Activated naive CD4-positive, alpha-beta T cell treated with anti-CD3 and anti-CD28 coated beads, Interleukin-2, amount 10 ng/mL, durations not matched to agents 7 days and 5 days (primary cell): ENCODE results near the gene PRR5L.

Experiments
- CTCF ChIA-PET: fragments of 350-600 bp; sonication (Branson Sonifier 250); formaldehyde crosslinking; loops from one replicate; lab custom pipeline; 2021; ENCODE audit warnings: antibody characterized with exemption; lab: Charles Lee
- DNase-seq: peaks from one replicate; pipeline ENCODE4 v3.0.0-alpha.2; 2020
- H3K27ac Mint-ChIP-seq: one replicate; pipeline ENCODE4 v1.8.0; 2021; ENCODE audit warnings: mild to moderate bottlenecking, moderate library complexity, mixed read lengths
- H3K27me3 Mint-ChIP-seq: one replicate; pipeline ENCODE4 v1.8.0; 2021; ENCODE audit warnings: mild to moderate bottlenecking, mixed read lengths
- H3K36me3 Mint-ChIP-seq: one replicate; pipeline ENCODE4 v1.8.0; 2021; ENCODE audit warnings: mixed read lengths
- H3K4me1 Mint-ChIP-seq: one replicate; pipeline ENCODE4 v1.8.0; 2021; ENCODE audit warnings: mixed read lengths
- H3K4me3 Mint-ChIP-seq: one replicate; pipeline ENCODE4 v1.8.0; 2021; ENCODE audit warnings: mild to moderate bottlenecking, moderate library complexity, mixed read lengths
- H3K9me3 Mint-ChIP-seq: one replicate; pipeline ENCODE4 v1.8.0; 2021; ENCODE audit warnings: mixed read lengths

PRR5L gene

GRCh38 chr11:36450110-36450572 lies 154.1 kb downstream of the PRR5L start:
- H3K4me1 Mint-ChIP-seq, result peaks cover 42% of the 10 kb centered on the region
- CTCF ChIA-PET, result interaction anchor here (0.8 to 2.1 kb wide), 7 partner anchors 9 to 158 kb away, joined by 3 to 8 read pairs (median 4); no protein-coding TSS in a partner anchor
- H3K27me3 Mint-ChIP-seq, result no peaks in the 10 kb centered on the region
- no peak for DNase-seq
- no peaks in the 10 kb centered on the region for H3K9me3 Mint-ChIP-seq
- peak overlapping the region; percentile 43 for H3K4me3 Mint-ChIP-seq
- peak overlapping the region; percentile 8 for H3K27ac Mint-ChIP-seq
- H3K36me3 Mint-ChIP-seq, result peaks cover 4% of the 10 kb centered on the region

DNA sequence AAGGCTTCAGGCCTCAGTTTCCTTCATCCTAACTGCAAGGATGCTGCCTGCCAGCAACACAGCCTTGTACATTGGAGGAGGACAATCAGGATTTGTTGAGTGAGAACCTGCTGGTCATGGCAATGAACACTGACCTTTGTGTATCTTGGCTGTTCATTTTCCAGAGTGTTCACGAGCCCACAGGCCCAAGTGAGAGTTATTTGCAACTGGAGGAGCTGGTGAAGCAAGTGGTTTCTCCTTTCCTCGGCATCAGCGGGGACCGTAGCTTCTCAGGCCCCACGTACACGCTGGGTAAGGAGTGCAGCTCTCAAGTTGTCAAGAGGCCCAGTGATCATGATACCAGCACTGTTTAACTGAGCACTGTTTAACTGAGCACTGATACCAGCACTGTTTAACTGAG lies 155.0 kb downstream of the PRR5L start:
- H3K4me3 Mint-ChIP-seq, result no peak overlapping the region
- peaks cover 4% of the 10 kb centered on the region for H3K36me3 Mint-ChIP-seq
- no peaks in the 10 kb centered on the region for H3K27me3 Mint-ChIP-seq
- H3K4me1 Mint-ChIP-seq, result peaks cover 42% of the 10 kb centered on the region
- DNase-seq, result no peak
- CTCF ChIA-PET, result interaction anchor here (1.1 to 2.1 kb wide), 3 partner anchors 42 to 159 kb away, joined by 4 to 8 read pairs (median 4); no protein-coding TSS in a partner anchor
- H3K9me3 Mint-ChIP-seq, result no peaks in the 10 kb centered on the region
- H3K27ac Mint-ChIP-seq, result no peak overlapping the region

DNA sequence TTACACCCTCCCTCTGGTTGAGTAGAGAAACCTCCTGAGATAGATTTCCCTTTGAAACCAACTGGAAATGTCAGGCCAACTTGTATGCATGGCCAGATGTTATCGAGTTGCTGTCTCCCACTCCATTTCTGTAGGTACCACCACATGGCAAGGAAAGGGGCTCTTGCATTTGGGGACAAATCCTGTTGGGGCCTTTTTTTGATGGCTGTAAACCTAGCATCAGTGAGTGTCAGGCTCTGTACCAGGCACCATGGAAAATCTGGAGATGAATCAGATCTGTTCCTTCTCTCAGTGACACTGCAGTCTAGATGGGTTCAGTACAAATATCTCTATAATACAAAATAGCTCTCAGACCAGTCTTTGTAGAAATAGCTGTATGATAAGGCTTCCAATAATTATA lies 155.6 kb downstream of the PRR5L start:
- no peak overlapping the region for H3K4me3 Mint-ChIP-seq
- no peak overlapping the region for H3K27ac Mint-ChIP-seq
- CTCF ChIA-PET, result interaction anchor here (0.6 to 1.7 kb wide), 5 partner anchors 9 to 159 kb away, joined by 3 to 5 read pairs (median 3); no protein-coding TSS in a partner anchor
- H3K9me3 Mint-ChIP-seq, result no peaks in the 10 kb centered on the region
- peaks cover 42% of the 10 kb centered on the region for H3K4me1 Mint-ChIP-seq
- no peaks in the 10 kb centered on the region for H3K27me3 Mint-ChIP-seq
- no peak for DNase-seq
- H3K36me3 Mint-ChIP-seq, result peaks cover 4% of the 10 kb centered on the region

DNA sequence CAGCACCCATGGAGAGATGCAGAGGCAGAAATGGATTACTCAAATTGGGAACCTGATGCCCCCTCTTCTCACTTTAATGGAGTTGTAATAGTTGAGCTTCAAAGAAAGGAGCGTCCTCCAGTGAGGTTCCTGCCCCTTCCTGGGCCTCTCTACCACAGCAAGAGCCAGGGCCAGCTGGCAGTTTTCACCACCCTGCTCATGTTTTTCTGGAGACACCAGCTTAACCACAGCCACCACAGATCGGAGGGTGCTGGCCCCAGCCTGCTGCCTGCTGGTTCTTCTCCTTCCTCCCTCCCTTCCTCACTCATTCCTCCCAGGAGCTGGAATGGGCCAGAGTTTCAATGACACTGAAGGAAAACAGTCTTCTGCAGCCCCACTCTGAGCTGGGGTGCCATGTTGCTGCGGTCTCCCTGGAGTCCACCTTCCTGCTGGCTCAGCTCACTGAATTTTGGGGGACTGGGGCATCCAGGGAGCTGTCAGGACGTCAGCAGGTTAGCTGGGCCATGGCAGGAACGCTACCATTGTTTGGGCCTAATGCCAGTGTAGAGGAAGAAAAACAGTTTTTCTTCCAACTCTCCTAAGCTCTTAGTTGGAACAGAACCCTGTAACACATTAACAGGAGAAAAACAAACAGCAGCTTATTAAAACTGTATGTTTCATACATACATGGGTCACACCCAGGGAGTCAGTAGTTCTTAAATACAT lies 156.3 kb downstream of the PRR5L start:
- Mint-ChIP-seq H3K27me3 (no peaks in the 10 kb centered on the region), H3K4me3 (no peak overlapping the region), H3K9me3 (no peaks in the 10 kb centered on the region), H3K27ac (peak overlapping the region; percentile 77), H3K36me3 (peaks cover 4% of the 10 kb centered on the region), H3K4me1 (peaks cover 42% of the 10 kb centered on the region)
- DNase-seq, result peak; percentile 48
- CTCF ChIA-PET, result interaction anchor here (0.6 to 2.1 kb wide), 9 partner anchors 10 to 1758 kb away, joined by 3 to 6 read pairs (median 3); no protein-coding TSS in a partner anchor

DNA sequence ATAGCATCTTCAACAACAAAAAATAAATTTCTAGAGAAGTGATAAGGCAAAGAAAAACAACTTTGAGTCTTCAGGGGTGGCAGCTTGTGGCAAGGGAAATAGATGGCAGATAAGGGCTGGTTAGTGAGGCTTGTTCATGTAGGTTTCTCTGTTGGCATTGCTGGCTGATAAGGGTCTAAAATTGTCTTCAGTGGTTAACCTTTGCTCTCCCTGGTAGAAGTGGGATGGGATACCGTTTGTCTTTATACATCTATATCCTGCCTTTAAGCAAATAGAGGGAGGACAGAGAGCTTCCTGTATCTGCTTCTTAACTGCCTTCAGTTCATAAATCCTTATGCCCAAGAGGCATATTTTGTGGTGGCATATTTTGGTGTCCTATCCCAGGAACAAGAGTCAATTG lies 156.9 kb downstream of the PRR5L start:
- no peak for DNase-seq
- CTCF ChIA-PET, result interaction anchor here (0.9 to 2.1 kb wide), 8 partner anchors 10 to 161 kb away, joined by 3 to 6 read pairs (median 3); no protein-coding TSS in a partner anchor
- no peak overlapping the region for H3K4me3 Mint-ChIP-seq
- no peaks in the 10 kb centered on the region for H3K9me3 Mint-ChIP-seq
- H3K4me1 Mint-ChIP-seq, result peaks cover 42% of the 10 kb centered on the region
- H3K27me3 Mint-ChIP-seq, result no peaks in the 10 kb centered on the region
- H3K27ac Mint-ChIP-seq, result peak overlapping the region; percentile 77
- H3K36me3 Mint-ChIP-seq, result peaks cover 4% of the 10 kb centered on the region

DNA sequence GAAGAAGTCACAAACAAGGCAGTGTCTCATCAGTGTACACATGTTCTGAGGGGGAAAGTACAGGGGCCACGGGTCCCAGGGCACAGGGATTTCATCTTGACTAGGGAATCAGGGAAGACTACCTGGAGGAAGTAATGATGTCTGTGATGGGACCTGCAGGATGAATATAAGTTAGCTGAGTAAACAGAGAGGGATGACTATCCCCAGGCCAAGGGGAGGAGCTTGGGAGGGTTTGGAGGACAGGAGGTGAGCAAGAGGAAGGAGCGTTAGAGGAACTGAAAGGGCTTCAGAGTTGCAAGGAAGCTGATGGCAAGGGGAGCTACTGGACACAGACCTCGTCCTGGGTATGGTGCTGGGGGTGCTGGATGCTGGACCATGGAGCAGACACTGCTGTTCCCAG lies 157.6 kb downstream of the PRR5L start:
- DNase-seq, result no peak
- Mint-ChIP-seq H3K27me3 (peaks cover under 1% of the 10 kb centered on the region), H3K9me3 (no peaks in the 10 kb centered on the region), H3K4me1 (peaks cover 42% of the 10 kb centered on the region), H3K36me3 (peaks cover 4% of the 10 kb centered on the region), H3K4me3 (no peak overlapping the region), H3K27ac (peak overlapping the region; percentile 28)
- CTCF ChIA-PET, result interaction anchor here (1.1 to 2.1 kb wide), 3 partner anchors 15 to 162 kb away, joined by 3 to 6 read pairs (median 4); no protein-coding TSS in a partner anchor

DNA sequence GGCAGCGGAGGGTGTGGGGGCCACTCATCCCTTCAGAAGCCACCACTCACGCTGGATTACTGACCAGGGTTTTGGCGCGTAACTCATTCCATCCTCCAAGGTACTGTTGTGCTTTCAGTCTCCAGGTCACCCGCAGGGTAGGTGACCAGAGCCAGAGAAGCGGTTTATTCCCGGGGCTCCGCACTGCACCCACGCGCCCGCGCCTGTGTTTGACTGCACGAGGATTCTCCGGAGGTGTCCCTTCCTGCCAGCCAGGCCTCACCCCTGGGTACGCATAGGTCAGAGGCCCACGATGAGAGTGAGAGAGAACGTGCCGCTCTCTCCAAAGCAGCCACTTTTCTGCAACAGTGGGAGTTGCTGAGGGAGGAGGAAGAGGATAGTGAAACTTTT lies 158.5 kb downstream of the PRR5L start:
- CTCF ChIA-PET, result no interaction called here
- no peak overlapping the region for H3K27ac Mint-ChIP-seq
- no peak overlapping the region for H3K4me3 Mint-ChIP-seq
- peaks cover 4% of the 10 kb centered on the region for H3K36me3 Mint-ChIP-seq
- no peak for DNase-seq
- peaks cover 42% of the 10 kb centered on the region for H3K4me1 Mint-ChIP-seq
- H3K9me3 Mint-ChIP-seq, result no peaks in the 10 kb centered on the region
- peaks cover 8% of the 10 kb centered on the region for H3K27me3 Mint-ChIP-seq

GRCh38 chr11:36454941-36455631 lies 159.0 kb downstream of the PRR5L start:
- peaks cover 38% of the 10 kb centered on the region for H3K4me1 Mint-ChIP-seq
- no peak overlapping the region for H3K4me3 Mint-ChIP-seq
- no peak overlapping the region for H3K27ac Mint-ChIP-seq
- no peaks in the 10 kb centered on the region for H3K9me3 Mint-ChIP-seq
- H3K27me3 Mint-ChIP-seq, result peaks cover 8% of the 10 kb centered on the region
- H3K36me3 Mint-ChIP-seq, result no peaks in the 10 kb centered on the region
- no peak for DNase-seq
- CTCF ChIA-PET, result interaction anchor here (1.3 to 1.4 kb wide), 2 partner anchors 10 to 38 kb away, joined by 3 read pairs; no protein-coding TSS in a partner anchor

- Mint-ChIP-seq H3K27me3 (peaks cover 8% of the 10 kb centered on the region), H3K4me1 (peaks cover 38% of the 10 kb centered on the region), H3K4me3 (no peak overlapping the region), H3K36me3 (no peaks in the 10 kb centered on the region), H3K9me3 (no peaks in the 10 kb centered on the region), H3K27ac (no peak overlapping the region)
- no peak for DNase-seq
- CTCF ChIA-PET, result interaction anchor here (1.3 to 1.4 kb wide), 3 partner anchors 9 to 166 kb away, joined by 3 read pairs; no protein-coding TSS in a partner anchor
These were observed 159.6 kb downstream of the PRR5L start for GRCh38 chr11:36455658-36456111.

GRCh38 chr11:36456156-36456555 lies 160.1 kb downstream of the PRR5L start:
- Mint-ChIP-seq H3K4me3 (no peak overlapping the region), H3K36me3 (no peaks in the 10 kb centered on the region), H3K4me1 (peaks cover 33% of the 10 kb centered on the region), H3K27ac (no peak overlapping the region), H3K9me3 (no peaks in the 10 kb centered on the region), H3K27me3 (peaks cover 8% of the 10 kb centered on the region)
- CTCF ChIA-PET, result interaction anchor here (1.3 to 1.4 kb wide), 3 partner anchors 9 to 166 kb away, joined by 3 read pairs; no protein-coding TSS in a partner anchor
- no peak for DNase-seq

DNA sequence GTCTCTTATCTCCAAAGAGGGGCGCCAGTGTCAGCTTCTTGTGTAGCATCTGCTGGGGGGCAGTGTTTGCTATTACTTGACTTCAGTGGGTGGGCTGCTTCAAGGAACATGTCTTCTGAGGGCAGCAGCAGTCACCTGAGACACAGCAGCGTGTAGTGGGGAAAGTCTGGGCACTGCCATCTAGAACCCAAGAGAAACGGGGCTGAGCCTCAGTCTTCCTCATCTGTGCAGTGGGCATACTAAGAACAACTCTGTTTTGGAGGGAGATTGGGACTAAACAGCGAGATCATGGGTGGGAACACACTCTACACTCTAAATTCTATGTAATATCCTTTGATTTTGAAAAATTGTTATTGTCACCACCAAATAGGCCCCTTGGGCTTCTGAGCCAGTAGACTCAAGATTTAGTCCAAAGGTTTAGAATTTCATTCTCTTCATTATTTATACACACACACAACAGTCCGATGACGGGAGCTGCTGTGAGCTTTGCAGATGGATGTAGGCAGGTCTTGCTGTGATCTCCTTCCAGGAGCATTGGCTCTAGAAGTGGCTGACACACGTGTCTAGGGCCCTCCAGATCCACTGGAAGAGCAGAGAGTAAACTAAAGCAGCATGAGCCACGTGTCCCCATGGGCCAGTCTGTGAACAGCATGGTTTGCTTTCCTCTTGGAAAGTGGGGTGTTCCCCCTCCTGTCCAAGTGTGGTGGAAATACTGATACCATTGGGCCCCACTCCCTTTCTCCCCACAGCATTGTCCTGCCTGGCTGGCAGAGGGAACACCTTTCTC lies 162.2 kb downstream of the PRR5L start:
- no peaks in the 10 kb centered on the region for H3K36me3 Mint-ChIP-seq
- no peak overlapping the region for H3K27ac Mint-ChIP-seq
- peaks cover 11% of the 10 kb centered on the region for H3K4me1 Mint-ChIP-seq
- no peaks in the 10 kb centered on the region for H3K9me3 Mint-ChIP-seq
- DNase-seq, result no peak
- H3K4me3 Mint-ChIP-seq, result no peak overlapping the region
- H3K27me3 Mint-ChIP-seq, result peaks cover 13% of the 10 kb centered on the region
- CTCF ChIA-PET, result interaction anchor here (0.5 to 0.9 kb wide), 2 partner anchors 20 to 57 kb away, joined by 3 read pairs; no protein-coding TSS in a partner anchor

GRCh38 chr11:36459046-36459445 lies 163.0 kb downstream of the PRR5L start:
- no peak overlapping the region for H3K27ac Mint-ChIP-seq
- CTCF ChIA-PET, result interaction anchor here (0.9 kb wide), 1 partner anchor 19 kb away, joined by 3 read pairs; no protein-coding TSS in a partner anchor
- no peaks in the 10 kb centered on the region for H3K36me3 Mint-ChIP-seq

GRCh38 chr11:36460220-36460619 lies 164.1 kb downstream of the PRR5L start:
- no peak for DNase-seq
- H3K9me3 Mint-ChIP-seq, result no peaks in the 10 kb centered on the region
- no peak overlapping the region for H3K4me3 Mint-ChIP-seq
- no peaks in the 10 kb centered on the region for H3K36me3 Mint-ChIP-seq
- peaks cover 6% of the 10 kb centered on the region for H3K4me1 Mint-ChIP-seq
- CTCF ChIA-PET, result interaction anchor here (1.3 kb wide), 1 partner anchor 32 kb away, joined by 4 read pairs; no protein-coding TSS in a partner anchor
- H3K27me3 Mint-ChIP-seq, result peaks cover 25% of the 10 kb centered on the region
- H3K27ac Mint-ChIP-seq, result no peak overlapping the region

More at GRCh38 chr11:36459046-36459445, 163.0 kb downstream of the PRR5L start:
- Mint-ChIP-seq H3K4me1 (peaks cover 6% of the 10 kb centered on the region), H3K9me3 (no peaks in the 10 kb centered on the region), H3K4me3 (no peak overlapping the region), H3K27me3 (peaks cover 20% of the 10 kb centered on the region)
- DNase-seq, result no peak
